ENCODE data around the gene P3H2. TPM values are rescaled to one million over a fixed set of nuclear protein-coding genes. Genes with fewer than 3 reads are reported as not detected.
"Not testable (repeated sequence)": the region's sequence is repeated elsewhere in the genome, so short reads cannot be mapped to it uniquely, and the experiment has no call there.

The P3H2 gene
- total RNA-seq, 1 experiment from 2014 or later, result 17.1 TPM

DNA sequence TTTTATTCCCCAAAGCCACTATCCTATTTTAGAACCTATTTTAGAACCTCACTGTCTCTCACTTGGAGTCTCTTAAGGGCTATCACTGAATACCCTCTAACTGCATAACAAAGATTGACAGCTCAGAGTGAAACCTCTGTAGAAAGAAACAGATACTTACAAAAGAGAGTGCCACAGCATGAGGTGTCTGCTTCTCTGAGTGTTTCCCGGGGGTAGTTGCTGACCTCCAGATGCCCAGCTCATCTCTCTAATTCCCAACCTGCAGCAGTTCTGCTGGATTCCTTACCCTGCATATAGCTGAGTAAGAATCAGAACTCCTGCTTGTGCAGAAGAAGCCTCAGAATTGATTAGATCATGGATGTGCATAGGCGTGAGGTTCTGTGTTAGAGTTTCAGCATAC, 34.5 kb downstream of the P3H2 start:
- no peak for DNase-seq (ENCODE audit: low read depth)

DNA sequence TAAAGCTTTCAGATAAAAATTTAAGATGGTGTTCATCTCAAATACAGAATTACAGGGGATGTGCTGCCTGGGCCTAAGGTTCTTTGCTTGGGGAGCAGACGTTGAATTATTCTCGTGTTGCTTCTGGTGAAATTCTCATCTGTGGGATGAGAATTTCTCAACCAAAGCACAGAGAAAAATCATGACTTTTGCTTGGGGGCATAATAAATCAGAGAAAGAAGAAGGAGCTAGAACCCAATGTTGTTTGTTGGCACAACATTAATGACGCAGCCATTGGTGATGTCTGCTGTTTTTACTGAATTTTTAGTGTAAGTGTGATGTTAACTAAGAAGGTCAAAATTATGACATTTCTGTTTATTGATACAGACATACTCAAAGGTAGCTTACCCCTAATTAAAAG, 35.7 kb downstream of the P3H2 start:
- peak; percentile 73 for DNase-seq (ENCODE audit: low read depth)

DNA sequence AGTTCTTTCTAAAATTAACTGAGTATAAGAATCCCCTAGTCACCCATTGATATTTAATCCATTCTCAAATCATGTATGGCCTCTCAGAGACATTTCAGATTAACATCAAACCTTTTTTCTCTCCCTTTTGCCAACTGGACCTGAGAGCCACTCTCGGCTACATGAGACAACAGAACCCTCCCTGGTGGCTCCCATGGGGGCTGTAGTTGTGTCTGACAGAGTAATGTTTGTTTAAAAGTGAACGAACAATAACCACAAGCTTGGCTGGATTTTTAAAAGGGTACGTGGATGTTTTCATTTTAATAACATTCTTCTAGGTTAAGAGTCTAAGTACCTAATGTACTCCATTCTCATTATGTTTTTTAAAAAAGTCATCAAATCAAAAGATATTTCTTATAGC, 37.1 kb downstream of the P3H2 start:
- no peak for DNase-seq (ENCODE audit: low read depth)

DNA sequence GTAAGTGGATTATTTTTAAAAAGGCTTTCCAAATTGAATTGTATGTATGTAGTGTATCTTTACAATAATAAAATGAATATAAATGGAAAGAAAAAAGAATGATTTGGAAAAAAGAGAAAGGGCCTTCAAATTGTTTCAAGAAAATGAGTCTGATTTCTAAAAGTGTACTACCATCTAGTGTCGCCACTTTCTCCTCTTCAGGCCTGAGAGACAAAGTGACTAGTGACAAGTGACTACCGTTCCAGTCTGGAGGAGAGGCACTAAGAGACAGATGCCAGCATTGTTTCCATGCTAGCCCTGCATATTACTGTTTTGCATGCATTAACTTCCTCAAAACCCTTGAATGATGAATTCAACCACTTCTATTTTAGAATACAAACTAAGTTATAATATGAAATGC, 39.3 kb downstream of the P3H2 start:
- DNase-seq (ENCODE audit: low read depth), result no peak

DNA sequence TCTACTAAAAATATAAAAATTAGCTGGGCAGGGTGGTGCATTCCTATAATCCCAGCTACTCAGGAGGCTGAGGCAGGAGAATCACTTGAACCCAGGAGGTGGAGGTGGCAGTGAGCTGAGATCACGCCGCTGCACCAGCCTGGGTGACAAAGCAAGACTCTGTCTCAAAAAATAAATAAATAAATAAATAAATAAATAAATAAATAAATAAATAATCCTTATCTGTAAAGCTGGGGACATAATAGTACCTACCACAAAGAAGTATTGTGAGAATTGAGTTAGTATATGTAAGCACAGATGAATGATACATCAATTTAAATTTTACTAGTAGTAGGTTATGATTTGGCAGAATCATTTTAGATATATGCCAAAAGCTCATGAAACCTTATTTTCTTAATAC, 41.5 kb downstream of the P3H2 start:
- DNase-seq (ENCODE audit: low read depth), result not testable (repeated sequence)

DNA sequence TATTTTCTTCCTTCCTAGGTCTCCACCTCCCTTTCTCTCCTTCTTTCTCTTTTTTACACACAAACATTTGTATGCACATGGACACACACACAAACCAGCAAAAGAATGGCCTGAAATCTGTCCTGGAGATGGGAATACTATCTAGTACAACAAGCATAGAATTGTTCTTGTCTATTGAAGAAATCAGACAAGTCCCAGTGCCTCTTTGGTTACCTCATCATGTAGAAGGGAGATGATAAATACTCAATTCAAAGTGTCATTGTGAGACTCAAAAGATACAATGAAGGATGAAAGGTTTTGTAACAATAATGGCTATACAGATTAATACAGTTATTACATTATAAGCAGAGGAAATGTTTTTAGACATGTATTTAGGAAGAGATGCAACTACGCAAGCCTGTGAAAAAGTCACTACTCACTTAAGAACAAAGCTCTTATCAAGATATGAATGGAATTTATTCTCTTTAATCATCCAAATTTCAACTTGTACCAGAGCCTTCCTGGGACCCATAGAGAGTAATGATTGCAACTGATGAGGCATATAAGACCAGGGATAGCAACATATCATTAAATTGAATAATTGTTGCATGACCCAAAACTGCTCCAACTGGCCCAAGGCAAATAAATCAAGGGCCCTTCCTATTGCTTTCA, 43.2 kb downstream of the P3H2 start:
- no peak for DNase-seq (ENCODE audit: low read depth)

DNA sequence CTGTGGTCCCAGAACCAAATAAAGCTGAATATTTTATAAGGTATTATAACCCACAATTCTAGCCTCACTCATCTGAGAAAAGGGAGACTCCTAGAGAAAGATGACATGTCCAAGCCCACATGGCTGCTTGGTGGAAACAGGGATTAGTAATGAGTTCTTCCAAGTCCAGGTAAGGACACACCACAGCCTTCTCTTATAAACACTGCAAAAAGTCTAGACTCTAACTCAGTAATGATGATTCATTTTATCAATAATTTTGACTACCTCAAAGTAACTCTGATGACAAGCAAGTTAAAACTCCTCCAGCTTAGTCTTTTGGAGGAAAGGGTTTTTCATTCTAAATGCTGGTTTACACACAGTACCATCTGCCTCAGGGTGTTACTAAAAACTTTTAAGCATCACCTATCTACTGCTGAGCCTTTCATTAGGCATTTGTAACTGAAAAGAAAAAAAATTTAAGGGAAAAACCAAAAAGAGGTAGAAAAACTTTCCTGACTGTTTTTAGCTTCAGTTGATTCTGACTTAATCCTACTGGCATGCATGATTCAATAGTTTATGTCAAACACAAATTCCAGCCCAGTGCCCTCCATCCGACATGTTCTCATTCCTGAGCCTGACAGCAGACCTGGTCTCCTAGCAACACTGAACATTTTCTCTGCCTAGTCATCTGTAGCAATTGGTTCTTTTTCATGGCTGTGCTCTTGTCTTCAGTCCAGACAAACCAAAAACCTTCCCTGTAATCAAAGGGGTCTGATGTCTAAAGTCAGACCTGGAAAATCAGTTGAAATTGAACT, 43.9 kb downstream of the P3H2 start:
- DNase-seq (ENCODE audit: low read depth), result peak; percentile 95

DNA sequence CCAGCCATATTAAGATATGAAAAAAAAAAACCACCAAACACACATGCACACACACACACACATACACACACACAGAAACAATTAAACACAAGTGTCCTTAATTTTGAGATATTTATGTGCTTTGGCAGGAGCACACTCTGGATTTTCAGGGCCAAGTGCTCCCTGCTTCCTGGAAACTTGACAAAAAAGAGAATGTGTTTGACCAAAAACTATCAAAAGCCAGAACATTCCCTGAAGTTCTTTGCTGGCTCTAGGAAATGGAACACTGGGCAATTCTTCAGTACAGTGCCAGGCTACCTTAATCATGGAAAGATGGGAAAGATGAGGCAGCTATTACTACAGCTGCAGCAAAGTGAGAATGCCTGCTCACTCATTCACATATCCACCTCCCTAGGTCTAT, 44.6 kb downstream of the P3H2 start:
- DNase-seq (ENCODE audit: low read depth), result peak; percentile 42

DNA sequence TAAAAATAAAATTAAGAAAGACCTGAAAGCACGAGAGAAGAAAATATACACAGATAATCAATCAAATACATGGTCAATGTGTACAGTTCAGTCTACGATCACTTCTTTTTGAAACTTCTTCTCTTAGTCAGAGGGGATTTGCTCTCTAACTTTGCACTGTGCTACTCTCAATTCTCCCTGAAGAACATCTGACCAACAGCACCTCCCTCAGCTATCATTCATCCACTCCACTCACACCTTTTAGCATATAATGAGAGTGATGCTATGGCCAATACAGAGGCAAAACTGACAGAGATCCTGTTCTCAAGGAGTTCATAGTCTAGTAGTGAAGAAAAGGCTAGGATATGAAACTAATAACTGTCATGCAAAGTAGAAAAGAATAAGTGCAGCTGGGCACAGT, 45.9 kb downstream of the P3H2 start:
- no peak for DNase-seq (ENCODE audit: low read depth)

DNA sequence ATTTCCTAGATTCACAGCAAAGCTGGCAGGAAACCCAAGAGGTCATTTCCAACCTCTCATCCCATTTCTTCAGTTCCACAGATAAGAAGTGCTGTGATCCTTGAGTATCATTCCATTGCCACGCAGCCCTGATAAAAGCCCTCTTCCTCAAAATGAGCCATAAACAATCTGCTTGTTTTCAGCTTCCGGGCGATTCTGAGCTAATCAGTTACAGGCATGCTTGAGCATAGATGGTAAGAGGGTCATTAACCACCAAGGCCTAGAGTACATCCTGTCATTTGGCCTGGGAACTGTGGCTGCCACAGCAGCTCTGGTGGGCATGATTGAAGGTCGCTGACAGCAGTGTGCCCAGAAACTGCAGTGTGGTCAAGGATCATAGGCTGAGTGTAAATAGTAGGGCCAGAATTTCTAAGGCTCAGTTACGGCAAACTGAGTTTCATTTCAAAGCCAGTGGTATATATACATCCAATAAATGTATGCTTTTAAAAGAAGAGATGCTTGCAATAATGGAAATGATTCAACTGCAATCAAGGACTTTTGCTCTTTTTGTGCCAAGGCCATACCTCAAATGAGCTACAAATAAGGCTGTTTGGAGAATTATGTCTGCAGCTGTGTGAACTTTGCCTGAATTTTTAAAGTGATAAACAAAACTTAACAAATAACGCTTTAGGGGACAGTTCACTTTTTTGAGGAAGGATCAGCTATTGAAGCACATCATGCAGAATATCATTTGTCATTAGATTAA, 47.3 kb downstream of the P3H2 start:
- peak; percentile 76 for DNase-seq (ENCODE audit: low read depth)

DNA sequence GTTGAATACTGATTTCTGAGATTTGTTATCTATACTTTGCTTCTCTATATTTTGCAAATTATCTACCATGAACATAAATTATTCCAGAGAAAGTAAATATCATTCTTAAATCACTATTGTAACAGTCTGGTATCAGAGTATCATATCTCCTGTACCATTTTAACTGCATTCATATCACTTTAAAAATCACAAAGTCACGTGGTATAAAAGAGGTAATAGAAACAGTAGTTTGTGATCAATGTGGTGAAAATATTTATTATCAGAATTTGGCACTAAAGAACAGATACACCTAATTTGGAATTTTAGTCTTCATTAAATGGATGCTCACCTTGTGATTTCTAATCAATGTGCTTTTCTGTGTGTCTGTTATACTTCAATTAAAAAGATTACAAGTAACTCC, 47.8 kb downstream of the P3H2 start:
- no peak for DNase-seq (ENCODE audit: low read depth)

DNA sequence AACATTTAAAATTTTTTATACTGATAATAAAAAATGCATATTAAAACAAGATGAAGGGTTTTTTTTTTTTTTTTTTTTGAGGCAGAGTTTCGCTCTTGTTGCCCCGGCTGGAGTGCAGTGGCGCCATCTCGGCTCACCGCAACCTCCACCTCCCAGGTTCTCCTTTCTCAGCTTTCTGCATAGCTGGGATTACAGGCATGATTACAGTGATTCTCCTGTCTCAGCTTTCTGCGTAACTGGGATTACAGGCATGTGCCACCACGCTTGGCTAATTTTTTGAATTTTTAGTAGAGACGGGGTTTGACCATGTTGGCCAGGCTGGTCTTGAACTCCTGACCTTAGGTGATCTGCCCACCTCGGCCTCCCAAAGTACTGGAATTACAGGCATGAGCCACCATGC, 48.8 kb downstream of the P3H2 start:
- not testable (repeated sequence) for DNase-seq (ENCODE audit: low read depth)

DNA sequence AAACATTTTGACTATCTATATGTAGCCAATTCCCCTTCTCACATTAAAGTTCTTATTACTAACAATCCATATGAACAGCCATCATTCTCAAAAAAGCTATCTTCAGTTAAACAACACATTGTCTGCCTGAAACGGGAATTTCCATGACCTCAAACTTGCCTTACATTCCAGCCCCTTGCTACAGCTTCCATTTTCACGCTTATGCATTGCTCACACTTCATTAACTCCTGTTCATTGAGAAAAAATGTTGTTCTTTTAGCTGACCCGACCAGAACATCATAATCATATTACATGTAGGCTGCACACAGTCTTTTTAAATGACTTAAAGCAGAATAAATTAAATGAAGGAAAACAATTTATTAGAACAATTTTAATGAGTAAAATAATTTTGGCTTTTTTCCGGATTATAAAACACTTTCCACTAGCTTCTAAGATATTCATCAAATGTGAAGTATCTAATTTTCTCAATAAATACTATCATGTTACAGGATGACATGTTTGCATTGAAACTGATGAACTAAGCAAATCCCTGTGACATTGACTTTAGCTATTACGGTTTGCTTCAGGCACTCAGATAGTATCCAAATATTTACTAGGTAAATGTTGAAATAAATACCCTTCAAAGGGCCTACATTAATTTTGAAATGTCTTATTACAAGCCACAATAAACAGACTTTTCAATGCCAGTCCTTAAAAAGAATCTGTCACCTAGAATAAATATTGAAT, 49.9 kb downstream of the P3H2 start:
- peak; percentile 72 for DNase-seq (ENCODE audit: low read depth)

DNA sequence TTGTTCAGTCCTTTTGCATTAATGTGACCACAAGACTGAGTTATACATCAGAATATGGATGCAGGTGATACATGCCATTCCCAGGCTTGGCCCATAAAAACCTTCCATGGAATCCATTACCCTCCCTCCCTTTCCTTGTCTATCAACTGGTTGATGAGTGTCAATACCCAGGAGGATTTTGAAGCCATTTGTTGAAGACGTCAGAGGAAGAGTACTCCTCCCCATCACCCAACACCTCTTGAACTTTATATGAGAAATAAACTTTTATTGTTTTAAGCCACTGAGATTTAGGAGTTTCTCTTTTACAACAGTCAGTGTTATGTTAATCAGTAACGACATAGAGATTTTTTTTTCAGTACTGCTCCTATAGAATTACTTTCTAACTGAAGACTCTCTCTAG, 55.5 kb downstream of the P3H2 start:
- no peak for DNase-seq (ENCODE audit: low read depth)

DNA sequence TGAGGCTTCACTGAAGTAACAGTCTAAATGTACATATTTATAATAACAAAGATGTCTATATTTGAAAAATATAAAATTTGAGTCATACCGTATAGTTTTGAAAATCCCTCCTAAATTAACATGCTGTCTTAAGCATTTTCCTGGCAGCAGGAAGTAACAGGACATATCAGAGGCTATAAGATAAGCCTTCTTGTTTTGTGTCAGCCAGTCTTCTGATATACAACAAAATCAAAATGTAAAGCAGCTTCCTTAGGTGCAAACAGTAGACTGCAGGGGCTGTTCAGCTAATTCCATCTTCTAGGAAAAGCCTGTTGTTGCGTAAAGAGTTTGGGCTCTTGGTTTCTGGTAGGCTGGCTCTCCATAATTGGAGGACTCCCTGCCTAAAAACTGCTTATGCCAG, 56.0 kb downstream of the P3H2 start:
- no peak for DNase-seq (ENCODE audit: low read depth)

DNA sequence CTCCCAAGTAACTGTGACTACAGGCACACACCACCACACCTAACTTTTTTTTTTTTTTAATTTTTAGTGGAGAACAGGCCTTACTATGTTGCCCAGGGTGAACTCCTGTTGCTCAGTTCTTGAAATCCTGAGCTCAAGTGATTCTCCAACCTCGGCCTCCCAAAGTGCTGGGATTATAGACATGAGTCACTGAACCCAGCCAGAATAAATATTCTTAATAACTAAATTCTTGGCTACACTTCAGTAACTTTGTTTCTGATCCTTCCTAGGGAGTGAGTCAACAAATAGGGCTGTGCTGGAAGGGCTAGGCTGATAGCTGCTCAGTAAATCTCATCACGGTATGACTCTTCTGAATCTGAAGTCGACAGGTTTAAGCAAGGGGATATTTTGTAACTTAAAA, 56.6 kb downstream of the P3H2 start:
- DNase-seq (ENCODE audit: low read depth), result peak; percentile 88

DNA sequence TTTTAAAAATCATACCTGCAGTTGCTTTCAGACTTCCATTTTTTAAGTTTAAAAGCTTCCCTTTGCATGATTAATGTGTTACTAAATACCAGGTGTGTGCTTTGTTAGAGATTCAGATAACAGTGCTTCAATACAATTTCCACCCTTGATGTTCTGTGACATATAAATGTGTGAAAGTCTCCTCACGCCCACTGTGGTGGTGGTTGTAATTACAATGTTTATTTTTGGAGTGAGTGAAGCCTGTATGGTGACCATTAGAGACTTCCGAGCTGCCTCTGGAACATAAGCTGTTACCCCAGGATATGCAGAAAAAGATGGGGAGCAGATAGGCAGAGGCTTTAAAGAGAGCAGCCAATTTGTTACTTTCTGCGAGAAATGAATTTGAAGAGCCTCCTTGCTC, 57.2 kb downstream of the P3H2 start:
- no peak for DNase-seq (ENCODE audit: low read depth)

DNA sequence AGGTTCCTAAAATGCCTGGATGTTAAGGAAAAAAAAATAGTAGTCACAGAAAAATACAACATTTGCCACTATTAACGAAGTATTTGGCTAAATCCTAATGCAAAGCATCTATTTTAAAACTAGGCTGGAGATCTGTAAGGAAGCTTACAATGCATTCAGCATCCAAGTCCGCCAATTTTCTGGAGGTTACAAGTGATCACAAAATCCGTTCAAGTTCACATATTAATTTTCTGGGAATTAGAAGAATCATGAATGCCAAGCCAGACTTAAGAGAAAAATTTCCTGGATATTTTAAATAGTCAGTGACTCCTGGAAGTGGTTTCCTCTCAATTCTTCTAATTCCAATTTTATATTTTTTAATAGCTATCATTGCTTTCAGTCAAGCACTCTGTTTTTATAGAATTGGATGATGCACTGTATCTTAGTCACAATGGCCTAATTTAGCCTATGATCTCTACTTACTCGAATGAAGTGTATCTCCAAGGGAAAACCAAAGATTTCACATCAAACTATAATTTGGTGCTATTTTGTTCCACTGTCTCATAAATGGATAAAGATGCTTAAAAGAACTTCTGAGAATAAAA, 60.4 kb downstream of the P3H2 start:
- no peak for DNase-seq (ENCODE audit: low read depth)

DNA sequence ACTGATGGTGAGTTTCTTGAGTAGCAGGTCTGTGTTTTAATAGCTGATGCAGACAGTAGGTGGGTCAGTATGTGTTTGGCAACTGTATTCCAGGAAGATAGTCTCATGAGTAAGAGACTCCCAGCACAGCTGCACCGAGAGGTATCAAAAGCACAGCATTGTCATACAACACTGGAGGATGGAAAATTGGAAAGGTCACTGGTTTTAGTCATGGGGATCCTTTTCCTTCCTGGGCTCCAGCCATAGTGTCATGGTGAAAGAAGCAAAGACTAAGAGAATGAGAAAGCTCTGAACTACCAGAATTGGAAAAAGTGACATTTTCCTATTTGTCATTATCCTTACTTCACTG, 61.5 kb downstream of the P3H2 start:
- DNase-seq (ENCODE audit: low read depth), result peak; percentile 59

DNA sequence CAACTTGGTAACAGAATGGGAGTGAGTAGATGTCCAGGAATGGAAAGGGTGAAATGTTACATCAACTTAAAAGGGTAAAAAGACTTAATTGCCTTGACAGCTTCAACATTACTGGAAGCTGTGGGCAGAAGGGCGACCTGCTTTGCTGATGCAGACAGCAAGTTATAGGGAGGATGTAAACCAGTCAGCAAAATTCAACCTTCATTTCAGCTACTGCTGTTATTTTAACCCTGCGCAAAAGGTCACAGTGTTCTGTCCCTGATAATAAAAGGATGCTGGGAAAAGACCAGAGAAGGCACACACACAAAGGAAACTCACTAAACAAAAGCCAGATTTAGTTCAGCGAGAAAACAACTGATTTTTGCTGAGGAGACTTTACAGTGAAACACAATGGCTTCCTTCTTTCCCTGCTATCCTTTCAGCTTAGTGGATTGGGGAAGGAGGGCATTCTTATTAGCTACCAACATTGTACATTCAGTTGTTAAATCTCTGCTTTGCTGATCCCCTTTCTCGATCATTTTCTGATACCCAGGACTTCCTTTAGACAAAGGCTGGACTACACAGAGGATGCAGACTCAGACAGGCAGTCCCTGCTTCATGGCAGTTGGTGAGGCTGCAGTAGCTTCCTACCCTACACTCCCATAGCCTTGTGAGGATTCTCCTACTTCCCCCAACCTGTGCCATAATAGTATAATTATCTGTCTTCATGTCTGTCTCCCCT, 62.0 kb downstream of the P3H2 start:
- DNase-seq (ENCODE audit: low read depth), result peak; percentile 38

DNA sequence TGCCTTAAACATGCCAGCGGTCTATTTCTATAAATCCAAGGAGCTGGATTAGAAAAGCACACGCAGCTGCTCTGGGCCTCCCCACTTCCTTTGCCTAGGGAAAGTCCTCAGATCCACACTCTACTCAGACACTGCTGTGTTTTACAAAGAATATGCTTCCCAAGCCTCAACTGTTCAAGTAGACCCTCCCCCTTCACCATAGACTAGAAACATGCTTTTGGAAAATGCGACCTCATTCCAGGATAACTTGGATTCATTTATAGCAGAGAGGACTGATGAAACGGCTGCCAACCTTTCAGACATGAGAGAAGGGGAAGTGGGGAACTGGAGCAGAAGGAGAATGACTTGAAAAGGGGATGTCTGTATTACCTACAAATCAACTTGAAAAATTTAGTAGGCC, 64.0 kb downstream of the P3H2 start:
- DNase-seq (ENCODE audit: low read depth), result no peak
